GM12874 (cell line): ENCODE data around the gene HEY2.

Experiments used
- CTCF ChIP-seq: IDR thresholded peaks from 2 replicates; pipeline ENCODE4 v1.5.1; 2011; ENCODE audit warnings: low read depth, mild to moderate bottlenecking, control low read depth, low read length, moderate library complexity; ENCODE audit not compliant: insufficient read depth

HEY2 gene

GRCh38 chr6:125749173-125749864, at the start of gene HEY2:
TSS of gene HEY2 (plus strand) at chr6:125749632. CDS start at chr6:125749777, 145 bp downstream.
- TF ChIP-seq CTCF: no peak

- no peak for TF ChIP-seq CTCF
Measured at GRCh38 chr6:125700581-125701353, 48.7 kb upstream of the HEY2 start.

GRCh38 chr6:125701354-125701668, 48.1 kb upstream of the HEY2 start:
- TF ChIP-seq CTCF: no peak

- TF ChIP-seq CTCF: no peak
Measured at GRCh38 chr6:125707615-125708243, 41.7 kb upstream of the HEY2 start.

- TF ChIP-seq CTCF: no peak
Measured at GRCh38 chr6:125711013-125711675, 38.3 kb upstream of the HEY2 start.

- no peak for TF ChIP-seq CTCF
Measured at GRCh38 chr6:125714441-125715090, 34.9 kb upstream of the HEY2 start.
